WTC11 (cell line): Measurements from ENCODE around the gene TRPV5. TPM values are rescaled to one million over a fixed set of nuclear protein-coding genes. Genes with fewer than 3 reads are reported as not detected.

ENCODE experiments used
- ATAC-seq: fragments of 200-7000 bp; cut with Tn5 transposase; 2 replicates; pipeline ENCODE4 v1.10.0; 2021; ENCODE audit warnings: mild to moderate bottlenecking, moderate library complexity
- CTCF ChIA-PET: fragments of 300-600 bp; sonication (Branson Sonifier 250); formaldehyde crosslinking; loops from one replicate; lab custom pipeline; 2021; ENCODE audit warnings: antibody characterized with exemption; lab: Charles Lee
- POLR2A ChIA-PET: fragments of 350-600 bp; sonication (Branson Sonifier 250); formaldehyde crosslinking; loops from one replicate; lab custom pipeline; 2021; ENCODE audit warnings: antibody characterized with exemption; lab: Charles Lee
- DNase-seq: peaks from one replicate; pipeline ENCODE4 v3.0.0; 2021; ENCODE audit warnings: low spot score
- H3K27ac Mint-ChIP-seq: 2 replicates; pipeline ENCODE4 v1.8.0; 2021; ENCODE audit warnings: mixed read lengths
- H3K27me3 Mint-ChIP-seq: 2 replicates; pipeline ENCODE4 v1.8.0; 2021; ENCODE audit warnings: low read depth, mild to moderate bottlenecking, moderate library complexity, mixed read lengths
- H3K36me3 Mint-ChIP-seq: 2 replicates; pipeline ENCODE4 v1.8.0; 2021; ENCODE audit warnings: mixed read lengths
- H3K4me1 Mint-ChIP-seq: 2 replicates; pipeline ENCODE4 v1.8.0; 2022; ENCODE audit warnings: mixed read lengths
- H3K4me3 Mint-ChIP-seq: 2 replicates; pipeline ENCODE4 v1.8.0; 2021; ENCODE audit warnings: mild to moderate bottlenecking, moderate library complexity, mixed read lengths
- H3K9me3 Mint-ChIP-seq: 2 replicates; pipeline ENCODE4 v1.8.0; 2021; ENCODE audit warnings: mixed read lengths
- CREB1 ChIP-seq: sonication (generic); formaldehyde crosslinking; IDR thresholded peaks from 2 replicates; pipeline ENCODE4 v1.8.0; 2023; ENCODE audit warnings: mild to moderate bottlenecking, missing genetic modification reagents
- FOXK1 ChIP-seq: sonication (generic); formaldehyde crosslinking; IDR thresholded peaks from 2 replicates; pipeline ENCODE4 v1.8.0; 2022; ENCODE audit warnings: mild to moderate bottlenecking, moderate library complexity, missing genetic modification reagents
- MXD4 ChIP-seq: fragments of 250-450 bp; sonication (Bioruptor Pico); IDR thresholded peaks from 2 replicates; pipeline ENCODE4 v1.8.0; 2021; ENCODE audit warnings: mild to moderate bottlenecking, moderate library complexity, borderline replicate concordance
- NFATC4 ChIP-seq: fragments of 250-450 bp; sonication (Bioruptor Pico); IDR thresholded peaks from 2 replicates; pipeline ENCODE4 v1.9.0; 2021; ENCODE audit warnings: mild to moderate bottlenecking
- NR1H2 ChIP-seq: sonication (generic); formaldehyde crosslinking; IDR thresholded peaks from 2 replicates; pipeline ENCODE4 v1.9.0; 2021; ENCODE audit warnings: mild to moderate bottlenecking, moderate library complexity, missing genetic modification reagents
- PRRX2 ChIP-seq: fragments of 250-450 bp; sonication (Bioruptor Pico); IDR thresholded peaks from 2 replicates; pipeline ENCODE4 v1.8.0; 2021; ENCODE audit warnings: mild to moderate bottlenecking
- TEAD1 ChIP-seq: sonication (generic); formaldehyde crosslinking; IDR thresholded peaks from 2 replicates; pipeline ENCODE4 v1.8.0; 2022; ENCODE audit warnings: mild to moderate bottlenecking, missing genetic modification reagents
- ZBTB21 ChIP-seq: sonication (generic); formaldehyde crosslinking; IDR thresholded peaks from 2 replicates; pipeline ENCODE4 v1.8.1; 2023; ENCODE audit warnings: mild to moderate bottlenecking, missing genetic modification reagents, borderline replicate concordance
- ZNF219 ChIP-seq: sonication (generic); formaldehyde crosslinking; IDR thresholded peaks from 2 replicates; pipeline ENCODE4 v1.8.0; 2023; ENCODE audit warnings: missing genetic modification reagents, mild to moderate bottlenecking, borderline replicate concordance
- ZNF232 ChIP-seq: sonication (generic); formaldehyde crosslinking; IDR thresholded peaks from 2 replicates; pipeline ENCODE4 v1.8.0; 2022; ENCODE audit warnings: mild to moderate bottlenecking, missing genetic modification reagents
- total RNA-seq: library from RNA; stranded (reverse); gene quantifications from 3 replicates; pipeline ENCODE4 v1.2.3, GENCODE V29; 2021
- TF ChIP-seq, protein P1 (sequence below): sonication (generic); formaldehyde crosslinking; IDR thresholded peaks from 2 replicates; pipeline ENCODE4 v1.8.1; 2023; ENCODE audit warnings: mild to moderate bottlenecking, missing genetic modification reagents, borderline replicate concordance
- TF ChIP-seq, protein P2 (sequence below): sonication (generic); formaldehyde crosslinking; IDR thresholded peaks from 2 replicates; pipeline ENCODE4 v1.8.1; 2023; ENCODE audit warnings: mild to moderate bottlenecking, missing genetic modification reagents, moderate library complexity
- TF ChIP-seq, protein P3 (sequence below): sonication (generic); formaldehyde crosslinking; IDR thresholded peaks from 2 replicates; pipeline ENCODE4 v1.8.0; 2022; ENCODE audit warnings: mild to moderate bottlenecking, missing genetic modification reagents
- TF ChIP-seq, protein P4 (sequence below): fragments of 250-450 bp; sonication (Bioruptor Pico); IDR thresholded peaks from 2 replicates; pipeline ENCODE4 v1.9.0; 2021; ENCODE audit warnings: mild to moderate bottlenecking
- TF ChIP-seq, protein P5 (sequence below): fragments of 250-450 bp; sonication (Bioruptor Pico); IDR thresholded peaks from 2 replicates; pipeline ENCODE4 v1.8.0; 2021; ENCODE audit warnings: mild to moderate bottlenecking
- TF ChIP-seq, protein P6 (sequence below): sonication (generic); formaldehyde crosslinking; IDR thresholded peaks from 2 replicates; pipeline ENCODE4 v1.8.1; 2023; ENCODE audit warnings: mild to moderate bottlenecking, moderate library complexity, missing genetic modification reagents

Gene TRPV5
- total RNA-seq, 1 experiment from 2014 or later = not detected

DNA sequence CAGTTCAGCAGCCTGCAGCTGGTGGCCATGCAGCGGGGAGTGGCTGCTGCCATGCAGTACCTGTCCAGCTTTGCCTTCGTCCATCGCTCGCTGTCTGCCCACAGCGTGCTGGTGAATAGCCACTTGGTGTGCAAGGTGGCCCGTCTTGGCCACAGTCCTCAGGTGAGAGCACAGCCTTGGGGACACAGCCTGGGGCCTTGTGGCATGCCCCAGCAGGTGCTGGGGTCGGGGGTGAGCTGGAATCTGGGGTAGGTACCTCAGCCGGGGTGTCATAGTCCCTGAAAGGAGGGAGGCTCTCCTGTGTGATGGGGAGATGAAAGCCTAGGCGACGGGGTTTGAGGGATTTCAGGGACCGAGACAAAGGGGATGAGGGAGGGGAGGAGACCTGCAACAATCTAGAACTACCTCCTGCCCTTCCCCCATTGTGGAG, 64.5 kb downstream of the TRPV5 start (continued):
- TF ChIP-seq, protein P1, sequence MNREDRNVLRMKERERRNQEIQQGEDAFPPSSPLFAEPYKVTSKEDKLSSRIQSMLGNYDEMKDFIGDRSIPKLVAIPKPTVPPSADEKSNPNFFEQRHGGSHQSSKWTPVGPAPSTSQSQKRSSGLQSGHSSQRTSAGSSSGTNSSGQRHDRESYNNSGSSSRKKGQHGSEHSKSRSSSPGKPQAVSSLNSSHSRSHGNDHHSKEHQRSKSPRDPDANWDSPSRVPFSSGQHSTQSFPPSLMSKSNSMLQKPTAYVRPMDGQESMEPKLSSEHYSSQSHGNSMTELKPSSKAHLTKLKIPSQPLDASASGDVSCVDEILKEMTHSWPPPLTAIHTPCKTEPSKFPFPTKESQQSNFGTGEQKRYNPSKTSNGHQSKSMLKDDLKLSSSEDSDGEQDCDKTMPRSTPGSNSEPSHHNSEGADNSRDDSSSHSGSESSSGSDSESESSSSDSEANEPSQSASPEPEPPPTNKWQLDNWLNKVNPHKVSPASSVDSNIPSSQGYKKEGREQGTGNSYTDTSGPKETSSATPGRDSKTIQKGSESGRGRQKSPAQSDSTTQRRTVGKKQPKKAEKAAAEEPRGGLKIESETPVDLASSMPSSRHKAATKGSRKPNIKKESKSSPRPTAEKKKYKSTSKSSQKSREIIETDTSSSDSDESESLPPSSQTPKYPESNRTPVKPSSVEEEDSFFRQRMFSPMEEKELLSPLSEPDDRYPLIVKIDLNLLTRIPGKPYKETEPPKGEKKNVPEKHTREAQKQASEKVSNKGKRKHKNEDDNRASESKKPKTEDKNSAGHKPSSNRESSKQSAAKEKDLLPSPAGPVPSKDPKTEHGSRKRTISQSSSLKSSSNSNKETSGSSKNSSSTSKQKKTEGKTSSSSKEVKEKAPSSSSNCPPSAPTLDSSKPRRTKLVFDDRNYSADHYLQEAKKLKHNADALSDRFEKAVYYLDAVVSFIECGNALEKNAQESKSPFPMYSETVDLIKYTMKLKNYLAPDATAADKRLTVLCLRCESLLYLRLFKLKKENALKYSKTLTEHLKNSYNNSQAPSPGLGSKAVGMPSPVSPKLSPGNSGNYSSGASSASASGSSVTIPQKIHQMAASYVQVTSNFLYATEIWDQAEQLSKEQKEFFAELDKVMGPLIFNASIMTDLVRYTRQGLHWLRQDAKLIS = no peak
- TF ChIP-seq, protein P2, sequence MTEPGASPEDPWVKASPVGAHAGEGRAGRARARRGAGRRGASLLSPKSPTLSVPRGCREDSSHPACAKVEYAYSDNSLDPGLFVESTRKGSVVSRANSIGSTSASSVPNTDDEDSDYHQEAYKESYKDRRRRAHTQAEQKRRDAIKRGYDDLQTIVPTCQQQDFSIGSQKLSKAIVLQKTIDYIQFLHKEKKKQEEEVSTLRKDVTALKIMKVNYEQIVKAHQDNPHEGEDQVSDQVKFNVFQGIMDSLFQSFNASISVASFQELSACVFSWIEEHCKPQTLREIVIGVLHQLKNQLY = no peak
- no peak for TF ChIP-seq NR1H2 (CRISPR knock-in tag)
- TF ChIP-seq PRRX2 (CRISPR knock-in tag) = no peak
- TF ChIP-seq ZBTB21 (CRISPR knock-in tag) = no peak
- TF ChIP-seq ZNF219 = no peak

DNA sequence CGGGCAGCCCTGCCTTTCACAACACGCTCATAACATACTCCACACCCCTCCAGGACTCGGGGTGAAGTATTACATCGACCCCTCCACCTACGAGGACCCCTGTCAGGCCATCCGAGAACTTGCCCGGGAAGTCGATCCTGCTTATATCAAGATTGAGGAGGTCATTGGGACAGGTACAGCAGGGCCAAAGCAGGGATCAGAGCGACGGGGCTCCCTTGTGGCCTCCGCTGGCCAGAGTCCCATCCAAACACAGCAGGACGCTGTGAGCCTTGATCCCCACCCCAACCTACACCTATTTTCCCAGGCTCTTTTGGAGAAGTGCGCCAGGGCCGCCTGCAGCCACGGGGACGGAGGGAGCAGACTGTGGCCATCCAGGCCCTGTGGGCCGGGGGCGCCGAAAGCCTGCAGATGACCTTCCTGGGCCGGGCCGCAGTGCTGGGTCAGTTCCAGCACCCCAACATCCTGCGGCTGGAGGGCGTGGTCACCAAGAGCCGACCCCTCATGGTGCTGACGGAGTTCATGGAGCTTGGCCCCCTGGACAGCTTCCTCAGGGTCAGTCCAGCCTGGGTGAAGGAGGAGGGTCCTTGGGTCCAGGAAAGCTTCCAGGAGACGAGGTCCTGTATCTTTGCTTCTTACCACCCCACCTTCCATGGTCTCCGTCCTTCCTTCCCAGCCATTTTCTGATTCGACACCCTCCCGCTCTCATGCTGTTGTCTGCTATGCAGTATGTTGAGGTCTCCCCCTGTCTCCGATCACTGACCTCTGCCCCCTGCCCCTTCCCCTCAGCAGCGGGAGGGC, 65.2 kb downstream of the TRPV5 start:
- Mint-ChIP-seq H3K27me3 (no peaks in the 10 kb centered on the region; the same call in 1 of the 2 replicates), H3K9me3 (0 out of 2 replicates have a peak, but pooled peaks cover 2% of the 10 kb centered on the region), H3K4me1 (peaks cover 21% of the 10 kb centered on the region), H3K27ac (no peak overlapping the region), H3K4me3 (no peak overlapping the region), H3K36me3 (no peaks in the 10 kb centered on the region; the same call in 1 of the 2 replicates)
- no peak; the same call in 1 of the 2 replicates for ATAC-seq
- no peak for DNase-seq
- ChIA-PET CTCF (interaction anchor here (0.8 to 3.3 kb wide), 4 partner anchors 12 to 236 kb away, joined by 3 to 47 read pairs (median 4); partner anchors contain the start of gene EPHB6), POLR2A (no interaction called here)
- TF ChIP-seq TEAD1 (CRISPR knock-in tag) = no peak
- TF ChIP-seq, protein P3, sequence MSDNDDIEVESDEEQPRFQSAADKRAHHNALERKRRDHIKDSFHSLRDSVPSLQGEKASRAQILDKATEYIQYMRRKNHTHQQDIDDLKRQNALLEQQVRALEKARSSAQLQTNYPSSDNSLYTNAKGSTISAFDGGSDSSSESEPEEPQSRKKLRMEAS (CRISPR knock-in tag) = no peak
- TF ChIP-seq NFATC4 (CRISPR knock-in tag) = no peak
- no peak for TF ChIP-seq MXD4 (CRISPR knock-in tag)
- no peak for TF ChIP-seq CREB1 (CRISPR knock-in tag)
- TF ChIP-seq, protein P4, sequence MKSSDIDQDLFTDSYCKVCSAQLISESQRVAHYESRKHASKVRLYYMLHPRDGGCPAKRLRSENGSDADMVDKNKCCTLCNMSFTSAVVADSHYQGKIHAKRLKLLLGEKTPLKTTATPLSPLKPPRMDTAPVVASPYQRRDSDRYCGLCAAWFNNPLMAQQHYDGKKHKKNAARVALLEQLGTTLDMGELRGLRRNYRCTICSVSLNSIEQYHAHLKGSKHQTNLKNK = no peak
- TF ChIP-seq FOXK1 = no peak
- TF ChIP-seq, protein P5, sequence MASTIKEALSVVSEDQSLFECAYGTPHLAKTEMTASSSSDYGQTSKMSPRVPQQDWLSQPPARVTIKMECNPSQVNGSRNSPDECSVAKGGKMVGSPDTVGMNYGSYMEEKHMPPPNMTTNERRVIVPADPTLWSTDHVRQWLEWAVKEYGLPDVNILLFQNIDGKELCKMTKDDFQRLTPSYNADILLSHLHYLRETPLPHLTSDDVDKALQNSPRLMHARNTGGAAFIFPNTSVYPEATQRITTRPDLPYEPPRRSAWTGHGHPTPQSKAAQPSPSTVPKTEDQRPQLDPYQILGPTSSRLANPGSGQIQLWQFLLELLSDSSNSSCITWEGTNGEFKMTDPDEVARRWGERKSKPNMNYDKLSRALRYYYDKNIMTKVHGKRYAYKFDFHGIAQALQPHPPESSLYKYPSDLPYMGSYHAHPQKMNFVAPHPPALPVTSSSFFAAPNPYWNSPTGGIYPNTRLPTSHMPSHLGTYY (CRISPR knock-in tag) = no peak
- TF ChIP-seq ZNF232 (CRISPR knock-in tag) = no peak
- TF ChIP-seq, protein P6, sequence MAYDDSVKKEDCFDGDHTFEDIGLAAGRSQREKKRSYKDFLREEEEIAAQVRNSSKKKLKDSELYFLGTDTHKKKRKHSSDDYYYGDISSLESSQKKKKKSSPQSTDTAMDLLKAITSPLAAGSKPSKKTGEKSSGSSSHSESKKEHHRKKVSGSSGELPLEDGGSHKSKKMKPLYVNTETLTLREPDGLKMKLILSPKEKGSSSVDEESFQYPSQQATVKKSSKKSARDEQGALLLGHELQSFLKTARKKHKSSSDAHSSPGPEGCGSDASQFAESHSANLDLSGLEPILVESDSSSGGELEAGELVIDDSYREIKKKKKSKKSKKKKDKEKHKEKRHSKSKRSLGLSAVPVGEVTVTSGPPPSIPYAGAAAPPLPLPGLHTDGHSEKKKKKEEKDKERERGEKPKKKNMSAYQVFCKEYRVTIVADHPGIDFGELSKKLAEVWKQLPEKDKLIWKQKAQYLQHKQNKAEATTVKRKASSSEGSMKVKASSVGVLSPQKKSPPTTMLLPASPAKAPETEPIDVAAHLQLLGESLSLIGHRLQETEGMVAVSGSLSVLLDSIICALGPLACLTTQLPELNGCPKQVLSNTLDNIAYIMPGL (CRISPR knock-in tag) = no peak
- TF ChIP-seq, all 79 proteins: peak for 0
